Body of pancreas (tissue), 4 donors: ENCODE results near the gene MFSD6L.
A peak's percentile ranks its signal among the peaks of the same experiment; 100 is the strongest.

Source experiments
- POLR2A ChIP-seq, 3 donors: fragments of 450-650 bp; IDR thresholded peaks; one replicate each; pipeline ENCODE4 v1.6.1; 2016; ENCODE audit warnings: antibody characterized with exemption in 3 of 3, mild to moderate bottlenecking in 2 of 3
- TF ChIP-seq, protein P1 (sequence below), 7 experiments: fragments of 450-650 bp in 4 of 7; fragments of 200-600 bp in 3 of 7; sonication (generic) in 3 of 7; IDR thresholded peaks; one replicate each; pipeline ENCODE4 v1.5.1; 2016 to 2019; ENCODE audit warnings: antibody characterized with exemption in 7 of 7

- TF ChIP-seq, protein P1, sequence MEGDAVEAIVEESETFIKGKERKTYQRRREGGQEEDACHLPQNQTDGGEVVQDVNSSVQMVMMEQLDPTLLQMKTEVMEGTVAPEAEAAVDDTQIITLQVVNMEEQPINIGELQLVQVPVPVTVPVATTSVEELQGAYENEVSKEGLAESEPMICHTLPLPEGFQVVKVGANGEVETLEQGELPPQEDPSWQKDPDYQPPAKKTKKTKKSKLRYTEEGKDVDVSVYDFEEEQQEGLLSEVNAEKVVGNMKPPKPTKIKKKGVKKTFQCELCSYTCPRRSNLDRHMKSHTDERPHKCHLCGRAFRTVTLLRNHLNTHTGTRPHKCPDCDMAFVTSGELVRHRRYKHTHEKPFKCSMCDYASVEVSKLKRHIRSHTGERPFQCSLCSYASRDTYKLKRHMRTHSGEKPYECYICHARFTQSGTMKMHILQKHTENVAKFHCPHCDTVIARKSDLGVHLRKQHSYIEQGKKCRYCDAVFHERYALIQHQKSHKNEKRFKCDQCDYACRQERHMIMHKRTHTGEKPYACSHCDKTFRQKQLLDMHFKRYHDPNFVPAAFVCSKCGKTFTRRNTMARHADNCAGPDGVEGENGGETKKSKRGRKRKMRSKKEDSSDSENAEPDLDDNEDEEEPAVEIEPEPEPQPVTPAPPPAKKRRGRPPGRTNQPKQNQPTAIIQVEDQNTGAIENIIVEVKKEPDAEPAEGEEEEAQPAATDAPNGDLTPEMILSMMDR (IDR thresholded peaks at IDR 0.05): peak in 5 of 7 experiments; percentile 17 to 25 (median 19)
- TF ChIP-seq POLR2A (IDR thresholded peaks at IDR 0.05): no peak
Measured at GRCh38 chr17:8832711-8833352, 33.7 kb upstream of the MFSD6L start.
